Activated T-cell treated with anti-CD3 and anti-CD28 coated beads, Interleukin-2, amount 50 U/mL, for 4 hours (primary cell): Measurements from ENCODE around the gene SPSB1. TPM values are rescaled to one million over a fixed set of nuclear protein-coding genes. Genes with fewer than 3 reads are reported as not detected.

Experiments used
- ATAC-seq, 2 donors: fragments of 200-7000 bp; cut with Tn5 transposase; one replicate each; pipeline ENCODE4 v1.10.0; 2021
- DNase-seq: peaks from one replicate; pipeline ENCODE4 v3.0.0-alpha.2; 2020
- H3K27me3 Mint-ChIP-seq: one replicate; pipeline ENCODE4 v1.8.0; 2021; ENCODE audit warnings: low read depth, mixed read lengths
- H3K36me3 Mint-ChIP-seq: one replicate; pipeline ENCODE4 v1.8.0; 2022; ENCODE audit warnings: mixed read lengths; ENCODE audit not compliant: insufficient read depth
- H3K4me1 Mint-ChIP-seq: one replicate; pipeline ENCODE4 v1.8.0; 2021; ENCODE audit warnings: low read depth, mixed read lengths
- H3K4me3 Mint-ChIP-seq: one replicate; pipeline ENCODE4 v1.8.0; 2021; ENCODE audit warnings: mild to moderate bottlenecking, moderate library complexity, mixed read lengths
- H3K9me3 Mint-ChIP-seq: one replicate; pipeline ENCODE4 v1.8.0; 2021; ENCODE audit warnings: mixed read lengths
- total RNA-seq, 3 donors: library from RNA; stranded (reverse); gene quantifications; one replicate each; pipeline ENCODE4 v1.2.1, GENCODE V29; 2021

The SPSB1 gene
- total RNA-seq, 3 donors from 2014 or later, result 2.3 to 3.8 (median 3.0) TPM

- Mint-ChIP-seq H3K4me1 (peaks cover 57% of the 10 kb centered on the region), H3K27me3 (peaks cover 8% of the 10 kb centered on the region), H3K4me3 (no peak overlapping the region)
Measured at GRCh38 chr1:9280015-9280860, 12.5 kb upstream of the SPSB1 start.

GRCh38 chr1:9281071-9281827 lies 11.4 kb upstream of the SPSB1 start:
- Mint-ChIP-seq H3K36me3 (peaks cover 2% of the 10 kb centered on the region), H3K4me3 (no peak overlapping the region), H3K9me3 (peaks cover 10% of the 10 kb centered on the region), H3K27me3 (peaks cover 8% of the 10 kb centered on the region), H3K4me1 (peaks cover 49% of the 10 kb centered on the region)
- DNase-seq, result no peak
- no peak for ATAC-seq

More at GRCh38 chr1:9280015-9280860, 12.5 kb upstream of the SPSB1 start:
- Mint-ChIP-seq H3K36me3 (peaks cover 2% of the 10 kb centered on the region), H3K9me3 (peaks cover 8% of the 10 kb centered on the region)
- DNase-seq, result peak; percentile 47
- ATAC-seq, result peak; percentile 90

GRCh38 chr1:9281908-9282695 lies 10.6 kb upstream of the SPSB1 start:
- Mint-ChIP-seq H3K36me3 (peaks cover 2% of the 10 kb centered on the region), H3K9me3 (peaks cover 10% of the 10 kb centered on the region), H3K27me3 (peaks cover 8% of the 10 kb centered on the region), H3K4me1 (peaks cover 49% of the 10 kb centered on the region), H3K4me3 (no peak overlapping the region)
- no peak for ATAC-seq
- no peak for DNase-seq

- no peak for DNase-seq
- H3K36me3 Mint-ChIP-seq, result peaks cover 2% of the 10 kb centered on the region
- peaks cover 10% of the 10 kb centered on the region for H3K9me3 Mint-ChIP-seq
- peaks cover 8% of the 10 kb centered on the region for H3K27me3 Mint-ChIP-seq
- no peak overlapping the region for H3K4me3 Mint-ChIP-seq
- ATAC-seq, result no peak
- H3K4me1 Mint-ChIP-seq, result peaks cover 49% of the 10 kb centered on the region
Measured at GRCh38 chr1:9282696-9282955, 10.1 kb upstream of the SPSB1 start.

GRCh38 chr1:9284061-9284460 lies 8.6 kb upstream of the SPSB1 start:
- peaks cover 4% of the 10 kb centered on the region for H3K36me3 Mint-ChIP-seq
- H3K4me3 Mint-ChIP-seq, result peak overlapping the region; percentile 40
- no peak for ATAC-seq
- peaks cover 8% of the 10 kb centered on the region for H3K27me3 Mint-ChIP-seq
- no peak for DNase-seq
- H3K4me1 Mint-ChIP-seq, result peaks cover 45% of the 10 kb centered on the region
- H3K9me3 Mint-ChIP-seq, result peaks cover 13% of the 10 kb centered on the region

- peaks cover 4% of the 10 kb centered on the region for H3K36me3 Mint-ChIP-seq
- H3K4me3 Mint-ChIP-seq, result no peak overlapping the region
- no peaks in the 10 kb centered on the region for H3K27me3 Mint-ChIP-seq
- H3K9me3 Mint-ChIP-seq, result peaks cover 14% of the 10 kb centered on the region
- no peak for DNase-seq
- ATAC-seq, result no peak
- peaks cover 33% of the 10 kb centered on the region for H3K4me1 Mint-ChIP-seq
Measured at GRCh38 chr1:9286556-9286955, 6.1 kb upstream of the SPSB1 start.

GRCh38 chr1:9289090-9289534 lies 3.6 kb upstream of the SPSB1 start:
- Mint-ChIP-seq H3K9me3 (peaks cover 12% of the 10 kb centered on the region), H3K4me1 (peaks cover 18% of the 10 kb centered on the region), H3K27me3 (no peaks in the 10 kb centered on the region)

GRCh38 chr1:9289711-9290485 lies 2.8 kb upstream of the SPSB1 start:
- peaks cover 2% of the 10 kb centered on the region for H3K36me3 Mint-ChIP-seq
- peak in 1 of 2 donors; percentile 14 for ATAC-seq
- peak; percentile 29 for DNase-seq
- H3K4me3 Mint-ChIP-seq, result no peak overlapping the region
- no peaks in the 10 kb centered on the region for H3K27me3 Mint-ChIP-seq
- peaks cover 9% of the 10 kb centered on the region for H3K9me3 Mint-ChIP-seq
- H3K4me1 Mint-ChIP-seq, result peaks cover 12% of the 10 kb centered on the region

More at GRCh38 chr1:9289090-9289534, 3.6 kb upstream of the SPSB1 start:
- H3K36me3 Mint-ChIP-seq, result peaks cover 4% of the 10 kb centered on the region
- DNase-seq (peak; percentile 90), ATAC-seq (no peak)
- no peak overlapping the region for H3K4me3 Mint-ChIP-seq

- Mint-ChIP-seq H3K36me3 (peaks cover 8% of the 10 kb centered on the region), H3K4me1 (peaks cover 21% of the 10 kb centered on the region), H3K27me3 (no peaks in the 10 kb centered on the region), H3K4me3 (peak overlapping the region; percentile 60), H3K9me3 (peaks cover 5% of the 10 kb centered on the region)
- DNase-seq, result no peak
- ATAC-seq, result no peak
Measured at GRCh38 chr1:9291914-9292360, 757 bp upstream of the SPSB1 start.

- H3K4me3 Mint-ChIP-seq, result no peak overlapping the region
- DNase-seq (no peak), ATAC-seq (peak in 1 of 2 donors; percentile 35)
- H3K4me1 Mint-ChIP-seq, result peaks cover 23% of the 10 kb centered on the region
- H3K9me3 Mint-ChIP-seq, result peaks cover 5% of the 10 kb centered on the region
- H3K27me3 Mint-ChIP-seq, result peaks cover 2% of the 10 kb centered on the region
- H3K36me3 Mint-ChIP-seq, result peaks cover 8% of the 10 kb centered on the region
Measured at GRCh38 chr1:9293241-9293532, 493 bp downstream of the SPSB1 start.

GRCh38 chr1:9293533-9294404 lies 1.1 kb downstream of the SPSB1 start:
- DNase-seq (peak; percentile 28), ATAC-seq (peak; percentile 27 to 31)
- Mint-ChIP-seq H3K9me3 (peaks cover 4% of the 10 kb centered on the region), H3K36me3 (peaks cover 8% of the 10 kb centered on the region), H3K4me3 (no peak overlapping the region), H3K4me1 (peaks cover 23% of the 10 kb centered on the region), H3K27me3 (peaks cover 2% of the 10 kb centered on the region)

- Mint-ChIP-seq H3K4me3 (no peak overlapping the region), H3K4me1 (peaks cover 23% of the 10 kb centered on the region), H3K36me3 (peaks cover 7% of the 10 kb centered on the region), H3K9me3 (no peaks in the 10 kb centered on the region), H3K27me3 (peaks cover 2% of the 10 kb centered on the region)
- peak; percentile 51 to 67 for ATAC-seq
- no peak for DNase-seq
Measured at GRCh38 chr1:9294405-9294773, 1.7 kb downstream of the SPSB1 start.
